CD14-positive monocyte (primary cell): ENCODE measurements around the gene INPP5K. TPM values are rescaled to one million over a fixed set of nuclear protein-coding genes. Genes with fewer than 3 reads are reported as not detected.
A peak's percentile ranks its signal among the peaks of the same experiment; 100 is the strongest.

Experiments used
- DNase-seq, 3 donors: peaks; one replicate each; pipeline ENCODE4 v3.0.0-alpha.2; 2011 to 2022
- H2AFZ ChIP-seq: 2 replicates; pipeline ENCODE4 v1.6.0; 2012; ENCODE audit warnings: mild to moderate bottlenecking, low read depth, low read length, inconsistent platforms; ENCODE audit not compliant: insufficient read depth, poor library complexity, severe bottlenecking
- H3K27ac ChIP-seq, 2 donors: 1 replicate in 1 of 2; 2 replicates in 1 of 2; pipeline ENCODE4 v1.5.1; 2012 to 2013; ENCODE audit warnings: low read length in 2 of 2, control low read depth in 1 of 2, inconsistent platforms in 1 of 2, low read depth in 1 of 2, mild to moderate bottlenecking in 1 of 2
- H3K27me3 ChIP-seq, 2 donors: one replicate each; pipeline versions ENCODE4 v1.6.0 to v1.6.1; 2011 to 2013; ENCODE audit warnings: low read length in 2 of 2; ENCODE audit not compliant: control insufficient read depth in 2 of 2, insufficient read depth in 2 of 2
- H3K36me3 ChIP-seq, 2 donors: replicated peaks in 1 of 2; 1 replicate in 1 of 2; 2 replicates in 1 of 2; pipeline versions ENCODE4 v1.5.1 to v1.6.1; 2012 to 2013; ENCODE audit warnings: low read length in 2 of 2, control low read depth in 1 of 2, inconsistent platforms in 1 of 2, mild to moderate bottlenecking in 1 of 2; ENCODE audit not compliant: insufficient read depth in 2 of 2, control insufficient read depth in 1 of 2
- H3K4me1 ChIP-seq, 2 donors: 1 replicate in 1 of 2; 2 replicates in 1 of 2; pipeline versions ENCODE4 v1.5.1 to v1.6.1; 2012 to 2013; ENCODE audit warnings: low read length in 2 of 2, control low read depth in 1 of 2, inconsistent platforms in 1 of 2, mild to moderate bottlenecking in 1 of 2, moderate library complexity in 1 of 2; ENCODE audit not compliant: insufficient read depth in 2 of 2, control insufficient read depth in 1 of 2
- H3K4me2 ChIP-seq: replicated peaks from 2 replicates; pipeline ENCODE3; 2012; ENCODE audit warnings: low read length, moderate library complexity, mild to moderate bottlenecking; ENCODE audit not compliant: poor library complexity, severe bottlenecking; ENCODE audit errors: extremely low read depth
- H3K4me3 ChIP-seq, 3 experiments: fragments of 200-600 bp in 1 of 3; sonication (generic) in 1 of 3; replicated peaks in 1 of 3; 1 replicate in 2 of 3; 2 replicates in 1 of 3; pipeline ENCODE4 v1.5.1; 2011 to 2013; ENCODE audit warnings: low read length in 3 of 3, mild to moderate bottlenecking in 3 of 3, control low read depth in 2 of 3, low read depth in 2 of 3, inconsistent platforms in 1 of 3, moderate library complexity in 1 of 3
- H3K79me2 ChIP-seq: 2 replicates; pipeline ENCODE4 v1.6.0; 2012; ENCODE audit warnings: mild to moderate bottlenecking, control low read depth, inconsistent platforms, low read length, moderate library complexity; ENCODE audit not compliant: insufficient read depth
- H3K9ac ChIP-seq: 2 replicates; pipeline ENCODE4 v1.6.0; 2017; ENCODE audit warnings: low read length, mild to moderate bottlenecking; ENCODE audit not compliant: insufficient read depth, poor library complexity, severe bottlenecking
- H3K9me3 ChIP-seq, 2 donors: replicated peaks in 1 of 2; 1 replicate in 1 of 2; 2 replicates in 1 of 2; pipeline versions ENCODE4 v1.5.1 to v1.6.1; 2012 to 2013; ENCODE audit warnings: low read length in 2 of 2, control low read depth in 1 of 2; ENCODE audit not compliant: control insufficient read depth in 1 of 2, insufficient read depth in 1 of 2
- H4K20me1 ChIP-seq: 2 replicates; pipeline ENCODE4 v1.6.0; 2012; ENCODE audit warnings: mild to moderate bottlenecking, low read length, control low read depth, moderate library complexity; ENCODE audit not compliant: insufficient read depth
- H3K27ac Mint-ChIP-seq, 7 donors: one replicate each; pipeline ENCODE4 v1.8.0; 2020; ENCODE audit warnings: mild to moderate bottlenecking in 7 of 7, mixed read lengths in 7 of 7, moderate library complexity in 6 of 7, inconsistent platforms in 2 of 7
- H3K27me3 Mint-ChIP-seq, 3 donors: one replicate each; pipeline ENCODE4 v1.8.0; 2021 to 2022; ENCODE audit warnings: low read depth in 3 of 3, mild to moderate bottlenecking in 3 of 3, mixed read lengths in 3 of 3, moderate library complexity in 3 of 3, inconsistent platforms in 1 of 3
- H3K36me3 Mint-ChIP-seq, 2 donors: one replicate each; pipeline ENCODE4 v1.8.0; 2020; ENCODE audit warnings: mixed read lengths in 2 of 2, inconsistent platforms in 1 of 2, mild to moderate bottlenecking in 1 of 2
- H3K4me1 Mint-ChIP-seq: one replicate; pipeline ENCODE4 v1.8.0; 2020; ENCODE audit warnings: mild to moderate bottlenecking, mixed read lengths
- H3K4me3 Mint-ChIP-seq, 2 donors: one replicate each; pipeline ENCODE4 v1.8.0; 2020; ENCODE audit warnings: mild to moderate bottlenecking in 2 of 2, mixed read lengths in 2 of 2, moderate library complexity in 1 of 2
- H3K9me3 Mint-ChIP-seq, 7 donors: one replicate each; pipeline ENCODE4 v1.8.0; 2020 to 2022; ENCODE audit warnings: mixed read lengths in 7 of 7, mild to moderate bottlenecking in 6 of 7, moderate library complexity in 6 of 7, inconsistent platforms in 2 of 7
- CTCF ChIP-seq: fragments of 200-600 bp; IDR thresholded peaks from one replicate; pipeline ENCODE4 v1.8.0; 2022; ENCODE audit warnings: antibody characterized with exemption, mild to moderate bottlenecking
- WGBS: methylation state at CpG from one replicate; pipeline ENCODE4 v1.1.5; 2013; ENCODE audit warnings: missing lambda C conversion rate; ENCODE audit not compliant: insufficient coverage; 5-methylcytosine and 5-hydroxymethylcytosine counted together
- intact Hi-C, 2 donors: fragments of 100-400 bp; cut with micrococcal nuclease; formaldehyde crosslinking; loops; one replicate each; pipeline versions ENCODE4 v1.15.0 to v1.15.1; 2023
- polyA plus RNA-seq, 3 donors: library from polyadenylated mRNA; depleted of rRNA in 1 of 3; unstranded in 2 of 3; stranded (reverse) in 1 of 3; fragments of 300-500 nt in 2 of 3; fragments of >200 nt in 1 of 3; fragmentation: Illumina TruSeq in 2 of 3; gene quantifications; 1 replicate in 2 of 3; 2 replicates in 1 of 3; pipeline ENCODE4 v1.2.3, GENCODE V29; 2012 to 2021

Gene INPP5K
- polyA plus RNA-seq, 3 donors, result 50.3 to 58.7 (median 53.0) TPM

GRCh38 chr17:1541367-1541904, 25.0 kb upstream of the INPP5K start:
- Histone ChIP-seq H2AFZ (no peak overlapping the region), H3K4me2 (no peak overlapping the region), H3K9me3 (no peaks in the 10 kb centered on the region), H3K4me1 (no peaks in the 10 kb centered on the region), H3K27ac (no peak overlapping the region), H3K79me2 (no peaks in the 10 kb centered on the region), H3K4me3 (no peak overlapping the region), H3K27me3 (no peaks in the 10 kb centered on the region), H3K9ac (no peak overlapping the region), H4K20me1 (peaks cover 41% of the 10 kb centered on the region), H3K36me3 (peaks cover 84 to 99% of the 10 kb centered on the region in 2 donors)
- Mint-ChIP-seq H3K9me3 (no peaks in the 10 kb centered on the region), H3K27ac (peak overlapping the region in 2 of 7 donors; percentile 24 to 33), H3K4me1 (no peaks in the 10 kb centered on the region), H3K27me3 (no peaks in the 10 kb centered on the region), H3K4me3 (no peak overlapping the region), H3K36me3 (peaks cover 84 to 97% of the 10 kb centered on the region in 2 donors)
- intact Hi-C loops, result no loop called here
- no peak for TF ChIP-seq CTCF
- DNase-seq, result no peak
- 100% methylated on average over 3 of the region's 4 CpGs for WGBS

- Histone ChIP-seq H3K79me2 (no peaks in the 10 kb centered on the region), H3K4me3 (no peak overlapping the region), H3K4me1 (no peaks in the 10 kb centered on the region), H3K9ac (no peak overlapping the region), H2AFZ (no peak overlapping the region), H3K36me3 (peaks cover 83 to 98% of the 10 kb centered on the region in 2 donors), H3K9me3 (no peaks in the 10 kb centered on the region), H4K20me1 (peaks cover 27% of the 10 kb centered on the region), H3K4me2 (no peak overlapping the region), H3K27me3 (no peaks in the 10 kb centered on the region), H3K27ac (no peak overlapping the region)
- H3K4me3 Mint-ChIP-seq, result no peak overlapping the region
- no peak for DNase-seq
- no peaks in the 10 kb centered on the region for H3K9me3 Mint-ChIP-seq
- no peaks in the 10 kb centered on the region for H3K27me3 Mint-ChIP-seq
- no peak for TF ChIP-seq CTCF
- WGBS, result over 99% methylated on average over 10 of the region's 15 CpGs
- intact Hi-C loops, result loop anchor here in 1 of 2 donors (10.0 kb wide), 1 partner anchor 265 kb away; the partner anchor contains the start of genes BHLHA9 and TRARG1
- no peaks in the 10 kb centered on the region for H3K4me1 Mint-ChIP-seq
- H3K36me3 Mint-ChIP-seq, result peaks cover 84 to 97% of the 10 kb centered on the region in 2 donors
- H3K27ac Mint-ChIP-seq, result peak overlapping the region in 2 of 7 donors; percentile 4 to 69
These were observed 23.4 kb upstream of the INPP5K start for GRCh38 chr17:1539811-1540210.
